ENCODE measurements around the gene FEM1A. TPM values are rescaled to one million over a fixed set of nuclear protein-coding genes. Genes with fewer than 3 reads are reported as not detected.

FEM1A gene
- total and polyA plus RNA-seq, 10 of the 15 experiments (the other 5 are each of a cell fraction or from before 2014, with no cell fraction given) = 0.27 to 17.4 (median 3.8) TPM

DNA sequence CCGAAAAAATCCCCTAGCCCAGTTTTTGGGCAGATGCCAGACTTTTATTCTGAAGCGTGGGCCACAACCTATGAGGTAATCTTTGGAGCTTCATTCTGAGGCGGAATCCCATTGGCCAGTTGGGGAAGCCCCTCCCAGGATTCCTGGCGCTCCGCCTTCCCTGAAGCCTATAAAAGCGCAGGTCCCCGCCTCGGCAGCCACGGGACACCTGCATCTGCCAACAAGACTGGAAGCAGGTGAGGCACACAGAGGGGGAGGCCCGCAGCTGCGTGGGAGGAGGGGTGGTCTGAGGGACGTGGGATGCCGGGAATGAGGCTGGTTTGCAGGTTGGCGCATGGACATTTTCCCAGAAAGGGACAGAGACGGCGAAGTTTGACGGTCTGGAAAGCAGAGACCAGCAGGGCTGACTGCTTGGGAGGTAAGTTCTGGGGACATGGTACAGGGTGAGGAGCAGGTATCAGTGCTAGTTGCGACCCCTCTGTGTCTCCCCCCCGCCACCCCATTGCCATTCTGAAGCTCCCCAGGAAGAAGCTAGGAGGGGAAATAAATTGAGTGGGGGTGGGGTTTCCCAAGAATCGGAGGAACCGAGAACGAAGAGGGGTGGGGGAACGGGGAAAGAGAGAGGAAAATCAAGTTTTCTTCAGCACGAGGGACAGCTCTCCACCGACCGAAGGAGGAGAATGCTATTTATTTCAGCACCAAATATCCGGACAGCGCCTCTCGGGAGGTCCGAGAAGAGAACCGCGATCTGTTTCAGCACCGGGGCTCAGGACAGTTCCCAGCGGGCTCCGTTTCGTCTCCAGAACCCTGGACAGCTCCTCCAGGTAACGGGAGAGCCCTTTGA lies 22.4 kb upstream of the FEM1A start (continued):
- TF ChIP-seq, protein P1, sequence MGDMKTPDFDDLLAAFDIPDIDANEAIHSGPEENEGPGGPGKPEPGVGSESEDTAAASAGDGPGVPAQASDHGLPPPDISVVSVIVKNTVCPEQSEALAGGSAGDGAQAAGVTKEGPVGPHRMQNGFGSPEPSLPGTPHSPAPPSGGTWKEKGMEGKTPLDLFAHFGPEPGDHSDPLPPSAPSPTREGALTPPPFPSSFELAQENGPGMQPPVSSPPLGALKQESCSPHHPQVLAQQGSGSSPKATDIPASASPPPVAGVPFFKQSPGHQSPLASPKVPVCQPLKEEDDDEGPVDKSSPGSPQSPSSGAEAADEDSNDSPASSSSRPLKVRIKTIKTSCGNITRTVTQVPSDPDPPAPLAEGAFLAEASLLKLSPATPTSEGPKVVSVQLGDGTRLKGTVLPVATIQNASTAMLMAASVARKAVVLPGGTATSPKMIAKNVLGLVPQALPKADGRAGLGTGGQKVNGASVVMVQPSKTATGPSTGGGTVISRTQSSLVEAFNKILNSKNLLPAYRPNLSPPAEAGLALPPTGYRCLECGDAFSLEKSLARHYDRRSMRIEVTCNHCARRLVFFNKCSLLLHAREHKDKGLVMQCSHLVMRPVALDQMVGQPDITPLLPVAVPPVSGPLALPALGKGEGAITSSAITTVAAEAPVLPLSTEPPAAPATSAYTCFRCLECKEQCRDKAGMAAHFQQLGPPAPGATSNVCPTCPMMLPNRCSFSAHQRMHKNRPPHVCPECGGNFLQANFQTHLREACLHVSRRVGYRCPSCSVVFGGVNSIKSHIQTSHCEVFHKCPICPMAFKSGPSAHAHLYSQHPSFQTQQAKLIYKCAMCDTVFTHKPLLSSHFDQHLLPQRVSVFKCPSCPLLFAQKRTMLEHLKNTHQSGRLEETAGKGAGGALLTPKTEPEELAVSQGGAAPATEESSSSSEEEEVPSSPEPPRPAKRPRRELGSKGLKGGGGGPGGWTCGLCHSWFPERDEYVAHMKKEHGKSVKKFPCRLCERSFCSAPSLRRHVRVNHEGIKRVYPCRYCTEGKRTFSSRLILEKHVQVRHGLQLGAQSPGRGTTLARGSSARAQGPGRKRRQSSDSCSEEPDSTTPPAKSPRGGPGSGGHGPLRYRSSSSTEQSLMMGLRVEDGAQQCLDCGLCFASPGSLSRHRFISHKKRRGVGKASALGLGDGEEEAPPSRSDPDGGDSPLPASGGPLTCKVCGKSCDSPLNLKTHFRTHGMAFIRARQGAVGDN (IDR thresholded peaks at IDR 0.05) = no peak
- no peak for TF ChIP-seq POLR2AphosphoS2 (IDR thresholded peaks at IDR 0.05; ENCODE audit: low read depth, low read length)
- TF ChIP-seq ETV6 (conservative IDR thresholded peaks at IDR 0.05 in 1 of 2, IDR thresholded peaks at IDR 0.05 in 1 of 2; ENCODE audit: borderline replicate concordance in 1 of 2, low read depth in 1 of 2) = no peak
- no peak for TF ChIP-seq BCL3 (IDR thresholded peaks at IDR 0.05; ENCODE audit: borderline replicate concordance, insufficient read depth, low read depth, low read length, poor library complexity, severe bottlenecking)
- no peak for TF ChIP-seq CTCF (IDR thresholded peaks at IDR 0.05 in 2 of 3, conservative IDR thresholded peaks at IDR 0.05 in 1 of 3; ENCODE audit: control insufficient read depth in 2 of 3, extremely low read depth in 1 of 3, insufficient read depth in 1 of 3, low read depth in 3 of 3, low read length in 3 of 3)
- TF ChIP-seq HSF1 (IDR thresholded peaks at IDR 0.05; ENCODE audit: low read depth, low read length) = 0 out of 2 replicates have a peak, but pooled peaks have one; percentile 42
- TF ChIP-seq PML (IDR thresholded peaks at IDR 0.05; ENCODE audit: low read length) = no peak
- TF ChIP-seq, protein P2, sequence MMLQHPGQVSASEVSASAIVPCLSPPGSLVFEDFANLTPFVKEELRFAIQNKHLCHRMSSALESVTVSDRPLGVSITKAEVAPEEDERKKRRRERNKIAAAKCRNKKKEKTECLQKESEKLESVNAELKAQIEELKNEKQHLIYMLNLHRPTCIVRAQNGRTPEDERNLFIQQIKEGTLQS (IDR thresholded peaks at IDR 0.05; ENCODE audit: borderline replicate concordance, extremely low read depth, low read depth, low read length) = no peak
- TF ChIP-seq RB1 (IDR thresholded peaks at IDR 0.05; ENCODE audit: borderline replicate concordance) = peak; percentile 59; the same call in 1 of the 2 replicates
- peak; percentile 94 for TF ChIP-seq NR2F1 (conservative IDR thresholded peaks at IDR 0.05)
- TF ChIP-seq SIX5 (IDR thresholded peaks at IDR 0.05; ENCODE audit: low read depth, low read length, severe bottlenecking) = no peak
- peak; percentile 74; the same call in 1 of the 2 replicates for TF ChIP-seq ZNF207 (IDR thresholded peaks at IDR 0.05; ENCODE audit: borderline replicate concordance)
- peak; percentile 96 for TF ChIP-seq MXI1 (IDR thresholded peaks at IDR 0.05; ENCODE audit: low read depth, low read length)
- TF ChIP-seq STAT3 (IDR thresholded peaks at IDR 0.05; ENCODE audit: low read depth, low read length) = no peak
- no peak for TF ChIP-seq EP300 (IDR thresholded peaks at IDR 0.05; ENCODE audit: borderline replicate concordance in 1 of 2, control insufficient read depth in 1 of 2, low read depth in 2 of 2, low read length in 2 of 2)
- TF ChIP-seq, protein P3, sequence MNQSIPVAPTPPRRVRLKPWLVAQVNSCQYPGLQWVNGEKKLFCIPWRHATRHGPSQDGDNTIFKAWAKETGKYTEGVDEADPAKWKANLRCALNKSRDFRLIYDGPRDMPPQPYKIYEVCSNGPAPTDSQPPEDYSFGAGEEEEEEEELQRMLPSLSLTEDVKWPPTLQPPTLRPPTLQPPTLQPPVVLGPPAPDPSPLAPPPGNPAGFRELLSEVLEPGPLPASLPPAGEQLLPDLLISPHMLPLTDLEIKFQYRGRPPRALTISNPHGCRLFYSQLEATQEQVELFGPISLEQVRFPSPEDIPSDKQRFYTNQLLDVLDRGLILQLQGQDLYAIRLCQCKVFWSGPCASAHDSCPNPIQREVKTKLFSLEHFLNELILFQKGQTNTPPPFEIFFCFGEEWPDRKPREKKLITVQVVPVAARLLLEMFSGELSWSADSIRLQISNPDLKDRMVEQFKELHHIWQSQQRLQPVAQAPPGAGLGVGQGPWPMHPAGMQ (IDR thresholded peaks at IDR 0.05; ENCODE audit: borderline replicate concordance) = no peak

Measured in GM12878 (cell line).